ENCODE measurements around the gene TCEAL4. TPM values are rescaled to one million over a fixed set of nuclear protein-coding genes. Genes with fewer than 3 reads are reported as not detected.

Gene TCEAL4
- polyA plus RNA-seq, 2 of the 4 experiments (the other 2 are of a cell fraction): 57.2 to 195 TPM

DNA sequence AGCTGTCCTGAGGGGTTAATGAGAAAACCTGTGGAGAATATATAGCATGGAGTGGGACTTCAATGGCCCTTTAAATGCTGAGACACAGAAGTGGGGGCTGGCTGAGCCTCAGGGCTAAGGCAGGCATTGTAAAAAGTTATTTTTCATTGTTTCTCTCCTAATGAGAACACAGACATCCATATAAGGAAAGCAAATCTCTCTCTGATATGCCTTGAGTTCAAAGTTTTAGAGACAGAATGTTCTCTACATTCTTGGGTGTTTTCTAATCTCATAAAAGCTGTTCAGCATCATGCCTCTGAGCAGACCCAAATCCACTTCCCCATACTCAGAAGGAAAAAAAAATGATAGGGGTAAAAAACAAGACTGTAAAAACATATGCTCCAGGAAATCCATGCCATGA is 49.2 kb upstream of the TCEAL4 start:
- no peak for DNase-seq (ENCODE audit: low read depth in 1 of 2, low spot score in 1 of 2)
- Histone ChIP-seq H3K4me3 (no peak overlapping the region), H3K4me1 (no peaks in the 10 kb centered on the region), H3K27ac (no peak overlapping the region), H3K9me3 (no peaks in the 10 kb centered on the region), H3K4me2 (no peak overlapping the region)
- ATAC-seq: no peak
- FAIRE-seq: peak; percentile 63
- ChIA-PET POLR2A (interaction anchor here (0.6 kb wide), 1 partner anchor 150 kb away, joined by 3 read pairs; no protein-coding TSS in a partner anchor), CTCF (interaction anchor here (1.2 to 1.7 kb wide), 2 partner anchors 94 to 281 kb away, joined by 4 read pairs; no protein-coding TSS in a partner anchor)
- TF ChIP-seq NFE2L2 (conservative IDR thresholded peaks at IDR 0.05; ENCODE audit: low read length): no peak
- no peak for TF ChIP-seq ESRRA (IDR thresholded peaks at IDR 0.05; ENCODE audit: borderline replicate concordance, low read length)
- TF ChIP-seq BHLHE40 (IDR thresholded peaks at IDR 0.05; ENCODE audit: low read depth, low read length): no peak
- TF ChIP-seq, protein P1, sequence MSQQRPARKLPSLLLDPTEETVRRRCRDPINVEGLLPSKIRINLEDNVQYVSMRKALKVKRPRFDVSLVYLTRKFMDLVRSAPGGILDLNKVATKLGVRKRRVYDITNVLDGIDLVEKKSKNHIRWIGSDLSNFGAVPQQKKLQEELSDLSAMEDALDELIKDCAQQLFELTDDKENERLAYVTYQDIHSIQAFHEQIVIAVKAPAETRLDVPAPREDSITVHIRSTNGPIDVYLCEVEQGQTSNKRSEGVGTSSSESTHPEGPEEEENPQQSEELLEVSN (IDR thresholded peaks at IDR 0.05; ENCODE audit: borderline replicate concordance, low read depth): no peak
- TF ChIP-seq HOXB5 (CRISPR knock-in tag; IDR thresholded peaks at IDR 0.05): no peak
- TF ChIP-seq JUN (IDR thresholded peaks at IDR 0.05): no peak
- TF ChIP-seq SMC3 (IDR thresholded peaks at IDR 0.05): no peak
- no peak for TF ChIP-seq HDAC2 (IDR thresholded peaks at IDR 0.05)
- TF ChIP-seq, protein P2, sequence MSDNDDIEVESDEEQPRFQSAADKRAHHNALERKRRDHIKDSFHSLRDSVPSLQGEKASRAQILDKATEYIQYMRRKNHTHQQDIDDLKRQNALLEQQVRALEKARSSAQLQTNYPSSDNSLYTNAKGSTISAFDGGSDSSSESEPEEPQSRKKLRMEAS (IDR thresholded peaks at IDR 0.05): no peak
- TF ChIP-seq RFX5 (IDR thresholded peaks at IDR 0.05): no peak
- no peak for TF ChIP-seq TP53 (CRISPR knock-in tag; IDR thresholded peaks at IDR 0.05)
- TF ChIP-seq, protein P3, sequence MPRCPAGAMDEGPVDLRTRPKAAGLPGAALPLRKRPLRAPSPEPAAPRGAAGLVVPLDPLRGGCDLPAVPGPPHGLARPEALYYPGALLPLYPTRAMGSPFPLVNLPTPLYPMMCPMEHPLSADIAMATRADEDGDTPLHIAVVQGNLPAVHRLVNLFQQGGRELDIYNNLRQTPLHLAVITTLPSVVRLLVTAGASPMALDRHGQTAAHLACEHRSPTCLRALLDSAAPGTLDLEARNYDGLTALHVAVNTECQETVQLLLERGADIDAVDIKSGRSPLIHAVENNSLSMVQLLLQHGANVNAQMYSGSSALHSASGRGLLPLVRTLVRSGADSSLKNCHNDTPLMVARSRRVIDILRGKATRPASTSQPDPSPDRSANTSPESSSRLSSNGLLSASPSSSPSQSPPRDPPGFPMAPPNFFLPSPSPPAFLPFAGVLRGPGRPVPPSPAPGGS (IDR thresholded peaks at IDR 0.05): no peak
- no peak for TF ChIP-seq CHD4 (IDR thresholded peaks at IDR 0.05; ENCODE audit: borderline replicate concordance)
- no peak for TF ChIP-seq ZC3H11A (IDR thresholded peaks at IDR 0.05)
- TF ChIP-seq HEYL (CRISPR knock-in tag; IDR thresholded peaks at IDR 0.05): no peak
- TF ChIP-seq TFCP2L1 (CRISPR knock-in tag; IDR thresholded peaks at IDR 0.05): no peak
- no peak for TF ChIP-seq FOXS1 (CRISPR knock-in tag; IDR thresholded peaks at IDR 0.05)

DNA sequence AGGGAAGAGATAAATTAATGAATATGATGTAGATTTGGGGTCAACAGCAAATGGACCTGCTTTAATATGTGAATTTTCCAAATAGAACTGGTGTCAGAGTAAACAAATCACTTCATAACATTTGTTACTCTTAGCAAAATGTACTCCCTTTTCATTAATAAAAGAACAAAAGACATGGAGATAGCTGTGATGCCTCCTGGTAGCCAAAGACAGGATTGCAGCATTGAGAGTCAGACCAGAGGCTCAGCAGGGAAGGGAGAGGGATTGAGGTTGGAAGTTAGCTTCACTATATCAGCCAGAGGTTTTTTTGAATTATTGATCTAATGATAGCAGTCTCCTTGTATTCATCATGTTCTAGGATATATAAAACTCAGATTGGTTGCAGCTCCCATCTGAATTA is 48.6 kb upstream of the TCEAL4 start:
- DNase-seq (ENCODE audit: low read depth in 1 of 2, low spot score in 1 of 2) (no peak), FAIRE-seq (peak; percentile 96), ATAC-seq (no peak)
- Histone ChIP-seq H3K9me3 (no peaks in the 10 kb centered on the region), H3K4me2 (no peak overlapping the region), H3K27ac (no peak overlapping the region), H3K4me3 (no peak overlapping the region), H3K4me1 (no peaks in the 10 kb centered on the region)
- ChIA-PET POLR2A (interaction anchor here (0.6 kb wide), 1 partner anchor 149 kb away, joined by 3 read pairs; no protein-coding TSS in a partner anchor), CTCF (interaction anchor here (1.2 to 1.7 kb wide), 2 partner anchors 93 to 280 kb away, joined by 4 read pairs; no protein-coding TSS in a partner anchor)
- TF ChIP-seq NR3C1 (IDR thresholded peaks at IDR 0.05) (no peak), MAFK (IDR thresholded peaks at IDR 0.05; ENCODE audit: partially characterized antibody) (no peak), RCOR1 (IDR thresholded peaks at IDR 0.05; ENCODE audit: low read depth, low read length) (no peak), HOXB13 (CRISPR knock-in tag; IDR thresholded peaks at IDR 0.05; ENCODE audit: low read depth) (no peak)
- TF ChIP-seq, protein P4, sequence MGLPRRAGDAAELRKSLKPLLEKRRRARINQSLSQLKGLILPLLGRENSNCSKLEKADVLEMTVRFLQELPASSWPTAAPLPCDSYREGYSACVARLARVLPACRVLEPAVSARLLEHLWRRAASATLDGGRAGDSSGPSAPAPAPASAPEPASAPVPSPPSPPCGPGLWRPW (IDR thresholded peaks at IDR 0.05): no peak
- TF ChIP-seq, protein P3 (IDR thresholded peaks at IDR 0.05): no peak

DNA sequence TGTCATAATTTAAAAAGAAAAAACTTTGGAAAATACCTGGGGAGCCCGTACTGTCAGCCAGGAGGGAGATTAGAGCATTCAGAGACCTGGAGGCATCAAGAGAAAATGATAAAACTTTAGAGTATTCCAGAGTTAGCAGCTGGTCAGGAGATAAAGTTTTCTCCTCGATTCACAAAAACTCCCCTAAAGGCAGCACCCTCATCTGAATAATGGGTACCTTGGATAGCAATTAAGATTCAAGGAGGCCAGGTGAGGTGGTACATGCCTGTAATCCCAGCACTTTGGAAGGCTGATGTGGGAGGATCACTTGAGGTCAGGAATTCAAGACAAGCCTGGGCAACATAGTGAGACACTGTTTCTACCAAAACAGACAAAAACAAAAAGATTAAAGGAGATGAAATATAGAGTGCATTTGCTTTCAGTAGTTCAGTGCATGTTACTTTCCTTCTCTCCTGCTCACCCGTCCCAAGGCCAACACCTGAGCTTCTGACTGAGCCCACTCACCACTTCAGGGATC is 47.4 kb upstream of the TCEAL4 start:
- Histone ChIP-seq H3K4me1 (no peaks in the 10 kb centered on the region), H3K4me3 (no peak overlapping the region), H3K9me3 (no peaks in the 10 kb centered on the region), H3K4me2 (no peak overlapping the region), H3K27ac (no peak overlapping the region)
- TF ChIP-seq EHMT2 (IDR thresholded peaks at IDR 0.05; ENCODE audit: low read depth) (no peak), NPAS2 (CRISPR knock-in tag; IDR thresholded peaks at IDR 0.05; ENCODE audit: borderline replicate concordance) (no peak), GATA3 (IDR thresholded peaks at IDR 0.05; ENCODE audit: borderline replicate concordance) (no peak), KDM1A (IDR thresholded peaks at IDR 0.05; ENCODE audit: low read depth) (no peak), PHF8 (IDR thresholded peaks at IDR 0.05; ENCODE audit: borderline replicate concordance, low read depth) (no peak), HDAC2 (IDR thresholded peaks at IDR 0.05) (no peak), JUN (IDR thresholded peaks at IDR 0.05) (no peak), HOXB5 (CRISPR knock-in tag; IDR thresholded peaks at IDR 0.05) (no peak), RARB (CRISPR knock-in tag; IDR thresholded peaks at IDR 0.05) (no peak), HEYL (CRISPR knock-in tag; IDR thresholded peaks at IDR 0.05) (no peak), NFE2L2 (conservative IDR thresholded peaks at IDR 0.05; ENCODE audit: low read length) (no peak), EHF (CRISPR knock-in tag; IDR thresholded peaks at IDR 0.05) (no peak), TP53 (CRISPR knock-in tag; IDR thresholded peaks at IDR 0.05) (no peak), CEBPB (IDR thresholded peaks at IDR 0.05) (no peak)
- TF ChIP-seq, protein P5, sequence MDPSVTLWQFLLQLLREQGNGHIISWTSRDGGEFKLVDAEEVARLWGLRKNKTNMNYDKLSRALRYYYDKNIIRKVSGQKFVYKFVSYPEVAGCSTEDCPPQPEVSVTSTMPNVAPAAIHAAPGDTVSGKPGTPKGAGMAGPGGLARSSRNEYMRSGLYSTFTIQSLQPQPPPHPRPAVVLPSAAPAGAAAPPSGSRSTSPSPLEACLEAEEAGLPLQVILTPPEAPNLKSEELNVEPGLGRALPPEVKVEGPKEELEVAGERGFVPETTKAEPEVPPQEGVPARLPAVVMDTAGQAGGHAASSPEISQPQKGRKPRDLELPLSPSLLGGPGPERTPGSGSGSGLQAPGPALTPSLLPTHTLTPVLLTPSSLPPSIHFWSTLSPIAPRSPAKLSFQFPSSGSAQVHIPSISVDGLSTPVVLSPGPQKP (IDR thresholded peaks at IDR 0.05; ENCODE audit: low read depth, low read length): no peak
- WGBS (ENCODE audit: missing lambda C conversion rate): 50% methylated on average over 3 of the region's 3 CpGs
- ChIA-PET POLR2A (no interaction called here), CTCF (interaction anchor here (1.7 kb wide), 1 partner anchor 92 kb away, joined by 4 read pairs; no protein-coding TSS in a partner anchor)
- no peak for ATAC-seq
- DNase-seq (ENCODE audit: low read depth in 1 of 2, low spot score in 1 of 2): no peak
- FAIRE-seq: peak; percentile 81
